Natural killer cell (primary cell): Measurements from ENCODE around the gene PEX6. TPM values are rescaled to one million over a fixed set of nuclear protein-coding genes. Genes with fewer than 3 reads are reported as not detected.

Source experiments
- ATAC-seq, 3 donors: fragments of 150-1000 bp in 2 of 3; fragments of 200-7000 bp in 1 of 3; cut with Tn5 transposase; 1 replicate in 1 of 3; 2 replicates in 2 of 3; pipeline ENCODE4 v1.10.0; 2021; ENCODE audit warnings: mild to moderate bottlenecking in 2 of 3, moderate library complexity in 2 of 3
- DNase-seq, 2 donors: peaks; one replicate each; pipeline versions ENCODE4 v3.0.0 to v3.0.0-alpha.2; 2013 to 2021; ENCODE audit warnings: mixed read lengths in 1 of 2
- H3K27ac ChIP-seq: one replicate; pipeline ENCODE4 v1.5.1; 2013; ENCODE audit warnings: mild to moderate bottlenecking, low read length
- H3K27me3 ChIP-seq: one replicate; pipeline ENCODE4 v1.6.1; 2013; ENCODE audit warnings: low read length; ENCODE audit not compliant: control insufficient read depth, insufficient read depth
- H3K36me3 ChIP-seq: one replicate; pipeline ENCODE4 v1.6.1; 2013; ENCODE audit warnings: low read length; ENCODE audit not compliant: control insufficient read depth, insufficient read depth
- H3K4me1 ChIP-seq: one replicate; pipeline ENCODE4 v1.6.1; 2013; ENCODE audit warnings: low read length; ENCODE audit not compliant: control insufficient read depth, insufficient read depth
- H3K4me3 ChIP-seq: one replicate; pipeline ENCODE4 v1.5.1; 2013; ENCODE audit warnings: low read length
- H3K9me3 ChIP-seq: one replicate; pipeline ENCODE4 v1.6.1; 2013; ENCODE audit warnings: low read length; ENCODE audit not compliant: control insufficient read depth, insufficient read depth
- H3K27ac Mint-ChIP-seq, 2 donors: one replicate each; pipeline ENCODE4 v1.8.0; 2022; ENCODE audit warnings: mild to moderate bottlenecking in 2 of 2, mixed read lengths in 2 of 2, moderate library complexity in 1 of 2
- H3K27me3 Mint-ChIP-seq, 2 donors: one replicate each; pipeline ENCODE4 v1.8.0; 2022; ENCODE audit warnings: low read depth in 2 of 2, mixed read lengths in 2 of 2
- H3K36me3 Mint-ChIP-seq: one replicate; pipeline ENCODE4 v1.8.0; 2022; ENCODE audit warnings: mixed read lengths
- H3K4me1 Mint-ChIP-seq, 2 donors: one replicate each; pipeline ENCODE4 v1.8.0; 2022; ENCODE audit warnings: mixed read lengths in 2 of 2
- H3K4me3 Mint-ChIP-seq: one replicate; pipeline ENCODE4 v1.8.0; 2022; ENCODE audit warnings: mild to moderate bottlenecking, moderate library complexity, mixed read lengths
- H3K9me3 Mint-ChIP-seq, 2 donors: one replicate each; pipeline ENCODE4 v1.8.0; 2022; ENCODE audit warnings: mixed read lengths in 2 of 2
- WGBS: methylation state at CpG from one replicate; pipeline ENCODE4 v1.1.7; 2013; ENCODE audit warnings: missing lambda C conversion rate; ENCODE audit not compliant: insufficient coverage; 5-methylcytosine and 5-hydroxymethylcytosine counted together
- intact Hi-C: fragments of 100-400 bp; cut with micrococcal nuclease; formaldehyde crosslinking; loops from one replicate; pipeline ENCODE4 v1.14.2; 2022
- total RNA-seq, 4 donors: library from RNA; stranded (reverse); fragments of 120-200 nt in 1 of 4; gene quantifications; one replicate each; pipeline versions ENCODE4 v1.2.3 to v1.2.4, GENCODE V29; 2013 to 2022
- TF ChIP-seq, protein P1 (sequence below): fragments of 200-600 bp; IDR thresholded peaks from one replicate; pipeline ENCODE4 v1.8.0; 2022; ENCODE audit warnings: antibody characterized with exemption

The PEX6 gene
- total RNA-seq, 3 donors from 2014 or later (not counting 1 experiment from before 2014, with no cell fraction given): 8.2 to 13.6 (median 9.9) TPM

DNA sequence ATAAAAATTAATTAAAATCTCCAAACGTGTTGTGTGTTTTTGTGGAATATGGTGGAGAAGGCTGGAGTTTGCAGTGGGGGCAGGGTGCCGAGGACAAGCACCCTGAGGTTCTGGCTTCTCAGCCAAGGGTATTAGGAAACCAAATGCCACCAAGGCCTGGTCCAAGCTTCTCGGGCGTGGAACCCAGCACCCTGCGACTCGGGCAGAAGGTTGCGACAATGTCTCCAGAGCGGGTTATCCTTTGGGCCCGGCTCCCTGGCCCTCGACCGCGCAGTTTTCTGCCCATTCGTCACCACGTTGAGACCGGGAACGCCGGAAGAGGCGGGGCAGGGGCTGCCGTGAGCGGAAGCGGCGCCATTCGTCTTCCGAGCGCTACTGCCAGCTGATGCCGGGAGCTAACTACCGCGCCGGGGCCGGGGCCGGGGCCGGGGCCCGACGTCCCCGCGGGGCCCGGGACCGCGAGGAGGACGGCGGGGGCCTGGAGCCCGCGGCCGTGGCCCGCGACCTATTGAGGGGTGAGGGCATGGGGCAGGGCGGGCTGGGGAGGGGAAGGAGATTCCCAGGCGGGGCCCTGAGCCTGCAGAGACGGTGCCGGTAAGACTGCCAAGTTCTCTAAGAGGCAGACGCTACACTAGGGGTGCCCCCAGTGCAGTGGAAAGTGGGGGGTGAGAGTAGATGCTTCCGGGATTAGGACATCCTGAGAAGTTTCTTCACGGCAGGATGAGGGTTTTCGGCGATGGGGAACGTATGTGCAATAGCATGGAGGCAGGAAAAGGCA is 42.5 kb upstream of the PEX6 start, which contains the start of gene RRP36:
RRP36 (plus strand) TSS at position 354 of the 778 bp plus-strand sequence; CDS start at position 386, 32 bp downstream.
- H3K27me3 Mint-ChIP-seq: no peaks in the 10 kb centered on the region
- H3K9me3 Mint-ChIP-seq: no peaks in the 10 kb centered on the region
- intact Hi-C loops: loop anchor here (1.0 kb wide), 1 partner anchor 37 kb away; the partner anchor contains the start of gene PPP2R5D
- peak within 1 kb of the TSS; percentile 94 for H3K4me3 Mint-ChIP-seq
- Histone ChIP-seq H3K4me3 (peak within 1 kb of the TSS; percentile 89), H3K27me3 (no peaks in the 10 kb centered on the region), H3K4me1 (peaks cover 28% of the 10 kb centered on the region), H3K27ac (peak within 1 kb of the TSS; percentile 63), H3K9me3 (no peaks in the 10 kb centered on the region), H3K36me3 (peaks cover 36% of the 10 kb centered on the region)
- DNase-seq (peak; percentile 47 to 81), ATAC-seq (peak; percentile 84 to 87 (median 85))
- WGBS: 1% methylated on average over 56 of the region's 56 CpGs
- H3K36me3 Mint-ChIP-seq: peaks cover 7% of the 10 kb centered on the region
- H3K27ac Mint-ChIP-seq: peak within 1 kb of the TSS; percentile 78 to 80
- TF ChIP-seq, protein P1, sequence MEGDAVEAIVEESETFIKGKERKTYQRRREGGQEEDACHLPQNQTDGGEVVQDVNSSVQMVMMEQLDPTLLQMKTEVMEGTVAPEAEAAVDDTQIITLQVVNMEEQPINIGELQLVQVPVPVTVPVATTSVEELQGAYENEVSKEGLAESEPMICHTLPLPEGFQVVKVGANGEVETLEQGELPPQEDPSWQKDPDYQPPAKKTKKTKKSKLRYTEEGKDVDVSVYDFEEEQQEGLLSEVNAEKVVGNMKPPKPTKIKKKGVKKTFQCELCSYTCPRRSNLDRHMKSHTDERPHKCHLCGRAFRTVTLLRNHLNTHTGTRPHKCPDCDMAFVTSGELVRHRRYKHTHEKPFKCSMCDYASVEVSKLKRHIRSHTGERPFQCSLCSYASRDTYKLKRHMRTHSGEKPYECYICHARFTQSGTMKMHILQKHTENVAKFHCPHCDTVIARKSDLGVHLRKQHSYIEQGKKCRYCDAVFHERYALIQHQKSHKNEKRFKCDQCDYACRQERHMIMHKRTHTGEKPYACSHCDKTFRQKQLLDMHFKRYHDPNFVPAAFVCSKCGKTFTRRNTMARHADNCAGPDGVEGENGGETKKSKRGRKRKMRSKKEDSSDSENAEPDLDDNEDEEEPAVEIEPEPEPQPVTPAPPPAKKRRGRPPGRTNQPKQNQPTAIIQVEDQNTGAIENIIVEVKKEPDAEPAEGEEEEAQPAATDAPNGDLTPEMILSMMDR: no peak
- H3K4me1 Mint-ChIP-seq: peaks cover 22 to 41% of the 10 kb centered on the region in 2 donors

GRCh38 chr6:43020847-43021246 is 41.9 kb upstream of the PEX6 start:
- H3K9me3 Mint-ChIP-seq: no peaks in the 10 kb centered on the region
- Histone ChIP-seq H3K27me3 (no peaks in the 10 kb centered on the region), H3K4me1 (peaks cover 34% of the 10 kb centered on the region), H3K36me3 (peaks cover 30% of the 10 kb centered on the region), H3K4me3 (peak overlapping the region; percentile 89), H3K9me3 (no peaks in the 10 kb centered on the region), H3K27ac (peak overlapping the region; percentile 63)
- H3K4me3 Mint-ChIP-seq: peak overlapping the region; percentile 94
- H3K27me3 Mint-ChIP-seq: no peaks in the 10 kb centered on the region
- TF ChIP-seq, protein P1: no peak
- WGBS: 96% methylated on average over 3 of the region's 5 CpGs
- H3K27ac Mint-ChIP-seq: peak overlapping the region; percentile 78 to 80
- DNase-seq (no peak), ATAC-seq (no peak)
- intact Hi-C loops: loop anchor here (1.0 kb wide), 1 partner anchor 37 kb away; the partner anchor contains the start of gene PPP2R5D
- peaks cover 7% of the 10 kb centered on the region for H3K36me3 Mint-ChIP-seq
- peaks cover 28 to 47% of the 10 kb centered on the region in 2 donors for H3K4me1 Mint-ChIP-seq

- peaks cover 7% of the 10 kb centered on the region for H3K36me3 Mint-ChIP-seq
- H3K4me1 Mint-ChIP-seq: peaks cover 28 to 48% of the 10 kb centered on the region in 2 donors
- H3K27me3 Mint-ChIP-seq: no peaks in the 10 kb centered on the region
- no peaks in the 10 kb centered on the region for H3K9me3 Mint-ChIP-seq
- no peak for ATAC-seq
- no peak overlapping the region for H3K27ac ChIP-seq
- no peaks in the 10 kb centered on the region for H3K9me3 ChIP-seq
- TF ChIP-seq, protein P1: no peak
- peaks cover 26% of the 10 kb centered on the region for H3K36me3 ChIP-seq
- H3K4me3 ChIP-seq: no peak overlapping the region
- intact Hi-C loops: no loop called here
- no peaks in the 10 kb centered on the region for H3K27me3 ChIP-seq
- 100% methylated on average over 2 of the region's 3 CpGs for WGBS
- no peak for DNase-seq
- peaks cover 38% of the 10 kb centered on the region for H3K4me1 ChIP-seq
- peak overlapping the region in 1 of 2 donors; percentile 78 for H3K27ac Mint-ChIP-seq
- H3K4me3 Mint-ChIP-seq: peak overlapping the region; percentile 64
Measured at GRCh38 chr6:43020052-43020705, 41.2 kb upstream of the PEX6 start.
